ENCODE data around the gene QARS1. TPM values are rescaled to one million over a fixed set of nuclear protein-coding genes. Genes with fewer than 3 reads are reported as not detected.

Gene QARS1
- total RNA-seq, 1 donor from 2014 or later = 301 TPM

DNA sequence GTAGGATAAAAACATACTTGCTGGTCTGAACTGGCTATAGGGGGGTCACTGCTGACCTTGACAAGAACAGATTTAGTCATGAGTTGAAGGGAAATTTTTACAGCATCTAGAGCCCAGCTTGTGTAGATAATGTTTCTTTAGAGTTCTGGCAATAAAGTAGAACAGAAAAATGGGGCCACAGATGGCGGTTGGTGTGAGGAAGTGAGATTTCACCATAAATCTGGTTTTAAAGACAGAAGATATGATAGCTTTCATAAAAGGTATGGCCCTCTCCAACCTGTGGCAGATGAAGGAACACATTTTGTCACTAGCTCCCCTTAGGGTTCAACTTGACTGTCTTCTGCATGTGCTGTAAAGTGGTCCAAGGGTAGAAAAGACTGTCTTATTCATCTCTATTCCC is 51.0 kb downstream of the QARS1 start:
- no peak for DNase-seq

Small RNA genes lying within 50 kb of the gene (small RNA-seq; reads per million reads assigned to genes)
- not detected for gene RN7SL182P (ENCODE audit: low replicate concordance)

Other genes with a start within 250 kb of the QARS1 start
- 21.7 TPM for gene SLC25A20, start 205.9 kb downstream of the QARS1 start, total RNA-seq
- 116 TPM for gene ARIH2, start 185.9 kb downstream of the QARS1 start, total RNA-seq
- 37.1 TPM for gene P4HTM, start 114.5 kb downstream of the QARS1 start, total RNA-seq
- gene WDR6, start 97.4 kb downstream of the QARS1 start, total RNA-seq = 81.6 TPM
- 35.4 TPM for gene DALRD3, start 86.2 kb downstream of the QARS1 start, total RNA-seq
- gene NDUFAF3, start 82.6 kb downstream of the QARS1 start, total RNA-seq = 54.2 TPM
- 195 TPM for gene IMPDH2, start 75.4 kb downstream of the QARS1 start, total RNA-seq
- gene QRICH1, start 10.7 kb downstream of the QARS1 start, total RNA-seq = 88.7 TPM
- 73.0 TPM for gene USP19, start 16.1 kb upstream of the QARS1 start, total RNA-seq
- 581 TPM for gene LAMB2, start 28.3 kb upstream of the QARS1 start, total RNA-seq
- 16.8 TPM for gene CCDC71, start 61.6 kb upstream of the QARS1 start, total RNA-seq
- 73.4 TPM for gene KLHDC8B, start 66.8 kb upstream of the QARS1 start, total RNA-seq
- gene C3orf62, start 172.5 kb upstream of the QARS1 start, total RNA-seq = 4.1 TPM
- gene USP4, start 235.3 kb upstream of the QARS1 start, total RNA-seq = 25.1 TPM